Mammary epithelial cell (primary cell): Measurements from ENCODE around the gene ITLN2.

Source experiments
- EZH2 ChIP-seq: IDR thresholded peaks from 2 replicates; pipeline ENCODE4 v1.6.1; 2012; ENCODE audit warnings: low read length, inconsistent platforms, borderline replicate concordance
- TF ChIP-seq, protein P1 (sequence below), 2 donors: IDR thresholded peaks in 1 of 2; conservative IDR thresholded peaks in 1 of 2; 2 replicates each; pipeline ENCODE4 v1.5.1; 2011 to 2012; ENCODE audit warnings: inconsistent platforms in 2 of 2, low read length in 2 of 2, mild to moderate bottlenecking in 2 of 2, control low read depth in 1 of 2, low read depth in 1 of 2; ENCODE audit not compliant: insufficient read depth in 1 of 2; ENCODE audit errors: extremely low read depth in 1 of 2

DNA sequence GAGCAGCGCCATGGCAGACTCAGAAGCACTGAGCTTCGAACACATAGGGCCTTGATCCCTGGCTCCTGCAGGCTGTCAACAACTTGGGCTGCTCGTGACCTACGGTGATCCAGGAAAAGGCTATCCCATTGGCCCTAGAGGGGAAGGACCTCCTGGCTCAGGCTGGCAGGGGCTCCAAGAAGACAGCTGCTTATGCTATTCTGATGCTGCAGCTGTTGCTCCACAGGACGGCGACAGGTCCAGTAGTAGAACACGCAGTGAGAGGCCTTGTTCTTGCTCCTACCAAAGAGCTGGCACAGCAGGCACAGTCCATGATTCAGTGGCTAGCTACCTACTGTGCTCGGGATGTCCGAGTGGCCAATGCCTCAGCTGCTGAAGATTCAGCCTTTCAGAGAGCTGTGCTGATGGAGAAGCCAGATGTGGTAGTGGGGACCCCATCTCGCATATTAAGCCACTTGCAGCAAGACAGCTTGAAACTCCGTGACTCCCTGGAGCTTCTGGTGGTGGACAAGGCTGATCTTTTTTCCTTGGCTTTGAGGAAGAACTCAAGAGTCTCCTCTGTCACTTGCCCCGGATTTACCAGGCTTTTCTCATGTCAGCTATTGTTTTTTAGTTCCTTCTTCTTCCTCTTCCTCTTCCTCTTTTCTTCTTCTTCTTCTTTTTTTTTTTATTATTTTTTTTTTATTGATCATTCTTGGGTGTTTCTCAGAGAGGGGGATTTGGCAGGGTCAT lies 18.9 kb downstream of the ITLN2 start:
- TF ChIP-seq, protein P1, sequence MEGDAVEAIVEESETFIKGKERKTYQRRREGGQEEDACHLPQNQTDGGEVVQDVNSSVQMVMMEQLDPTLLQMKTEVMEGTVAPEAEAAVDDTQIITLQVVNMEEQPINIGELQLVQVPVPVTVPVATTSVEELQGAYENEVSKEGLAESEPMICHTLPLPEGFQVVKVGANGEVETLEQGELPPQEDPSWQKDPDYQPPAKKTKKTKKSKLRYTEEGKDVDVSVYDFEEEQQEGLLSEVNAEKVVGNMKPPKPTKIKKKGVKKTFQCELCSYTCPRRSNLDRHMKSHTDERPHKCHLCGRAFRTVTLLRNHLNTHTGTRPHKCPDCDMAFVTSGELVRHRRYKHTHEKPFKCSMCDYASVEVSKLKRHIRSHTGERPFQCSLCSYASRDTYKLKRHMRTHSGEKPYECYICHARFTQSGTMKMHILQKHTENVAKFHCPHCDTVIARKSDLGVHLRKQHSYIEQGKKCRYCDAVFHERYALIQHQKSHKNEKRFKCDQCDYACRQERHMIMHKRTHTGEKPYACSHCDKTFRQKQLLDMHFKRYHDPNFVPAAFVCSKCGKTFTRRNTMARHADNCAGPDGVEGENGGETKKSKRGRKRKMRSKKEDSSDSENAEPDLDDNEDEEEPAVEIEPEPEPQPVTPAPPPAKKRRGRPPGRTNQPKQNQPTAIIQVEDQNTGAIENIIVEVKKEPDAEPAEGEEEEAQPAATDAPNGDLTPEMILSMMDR (conservative IDR thresholded peaks at IDR 0.05 in 1 of 2, IDR thresholded peaks at IDR 0.05 in 1 of 2; ENCODE audit: extremely low read depth in 1 of 2, insufficient read depth in 1 of 2, low read depth in 1 of 2, low read length in 2 of 2): no peak
- no peak for TF ChIP-seq EZH2
